Measurements from ENCODE around the gene LSAMP.

- no peak for TF ChIP-seq CTCF (conservative IDR thresholded peaks at IDR 0.05)
- TF ChIP-seq EZH2 (IDR thresholded peaks at IDR 0.05; ENCODE audit: low read depth) = no peak
These were observed 25.4 kb upstream of the LSAMP start for GRCh38 chr3:116470605-116471197.

All from PC-9 (cell line).